Stimulated activated CD8-positive, alpha-beta memory T cell treated with anti-CD3 and anti-CD28 coated beads, Interleukin-4, amount 100 ng/mL, for 48 hours (primary cell): ENCODE data around the gene NUPR1.
"Not testable (repeated sequence)": the region's sequence is repeated elsewhere in the genome, so short reads cannot be mapped to it uniquely, and the experiment has no call there.

Experiments
- DNase-seq: peaks from one replicate; pipeline ENCODE4 v3.0.0-alpha.2; 2020

The NUPR1 gene

DNA sequence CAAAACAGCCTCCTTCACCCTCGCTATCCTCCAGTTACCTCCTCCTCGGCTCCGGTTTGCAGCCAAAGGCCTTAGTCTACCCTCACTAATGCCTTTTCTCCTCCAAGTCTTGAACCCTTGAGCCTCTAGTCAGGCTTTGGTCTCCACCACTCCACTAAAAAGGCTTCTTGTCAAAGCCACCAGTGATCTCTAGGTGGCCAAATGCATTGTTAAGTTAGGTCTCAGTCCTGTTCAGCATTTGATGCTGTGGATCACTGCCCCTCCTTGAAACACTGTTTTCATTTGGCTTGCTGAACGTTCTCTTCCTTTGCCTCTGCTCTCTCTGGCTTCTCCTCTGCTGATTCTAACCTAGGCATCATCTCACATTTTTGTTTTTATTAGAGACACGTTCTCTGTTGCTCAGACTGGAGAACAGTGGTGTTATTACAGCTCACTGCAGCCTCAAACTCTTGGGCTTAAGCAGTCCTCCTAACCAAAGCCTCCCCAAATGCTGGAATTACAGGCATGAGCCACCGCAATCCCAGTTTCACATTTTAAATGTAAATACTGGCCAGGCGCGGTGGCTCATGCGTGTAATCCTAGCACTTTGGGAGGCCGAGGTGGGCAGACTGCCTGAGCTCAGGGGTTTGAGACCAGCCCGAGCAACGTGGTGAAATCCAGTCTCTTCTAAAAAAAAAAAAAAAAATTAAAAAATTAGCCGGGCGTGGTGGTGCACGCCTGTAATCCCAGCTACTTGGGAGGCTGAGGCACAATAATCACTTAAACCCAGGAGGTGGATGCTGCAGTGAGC lies 16.1 kb upstream of the NUPR1 start:
- no peak for DNase-seq

DNA sequence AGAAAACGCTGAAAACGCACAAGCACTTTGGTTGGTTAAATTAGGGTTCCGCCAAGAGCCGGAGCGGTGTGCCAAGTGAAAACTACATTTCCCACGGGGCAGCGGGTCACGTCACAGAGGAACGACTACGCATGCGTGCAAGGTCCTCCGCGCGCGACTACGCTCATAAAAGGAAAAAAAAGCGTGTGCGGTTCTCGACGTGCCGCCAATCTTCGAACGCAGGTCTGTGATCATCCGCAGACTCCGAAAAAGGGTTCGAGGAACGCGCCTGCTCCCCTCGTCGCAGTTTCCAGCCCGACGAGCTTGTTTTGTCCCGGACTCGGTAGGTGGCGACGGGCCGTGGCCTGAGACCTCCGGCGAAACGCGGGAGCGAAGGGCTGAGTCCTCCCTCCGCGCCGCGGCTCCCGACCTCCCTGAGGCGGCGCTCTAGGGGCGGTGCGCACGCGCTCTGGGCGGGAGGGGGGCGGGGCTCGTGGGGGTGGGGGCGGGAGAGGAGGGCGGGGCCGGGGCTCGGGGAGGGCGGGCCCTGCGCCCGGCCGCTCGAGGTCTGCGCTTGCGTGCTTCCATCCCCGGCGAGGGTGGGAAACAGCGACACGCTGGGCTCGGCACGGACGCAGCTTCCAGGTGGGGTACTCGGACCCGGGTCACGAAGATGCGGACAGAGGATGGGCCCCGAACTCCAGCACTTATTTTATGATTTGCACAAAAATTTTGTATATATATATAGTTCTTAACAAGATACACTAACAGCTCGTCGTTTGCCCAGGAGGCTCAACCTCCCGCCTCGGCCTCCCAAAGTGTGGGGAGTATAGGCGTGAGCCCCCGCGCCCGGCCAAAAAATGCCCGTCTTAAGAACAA lies 15.2 kb upstream of the NUPR1 start, which contains the start of gene SGF29:
TSS of gene SGF29 (plus strand) at position 145 of the 858 bp plus-strand sequence. CDS start 27,150 bp downstream, outside the sequence.
- peak; percentile 94 for DNase-seq

- DNase-seq = no peak
These were observed 10.6 kb upstream of the NUPR1 start for GRCh38 chr16:28549301-28549899.

GRCh38 chr16:28548306-28548802 lies 9.6 kb upstream of the NUPR1 start:
- DNase-seq = no peak

DNA sequence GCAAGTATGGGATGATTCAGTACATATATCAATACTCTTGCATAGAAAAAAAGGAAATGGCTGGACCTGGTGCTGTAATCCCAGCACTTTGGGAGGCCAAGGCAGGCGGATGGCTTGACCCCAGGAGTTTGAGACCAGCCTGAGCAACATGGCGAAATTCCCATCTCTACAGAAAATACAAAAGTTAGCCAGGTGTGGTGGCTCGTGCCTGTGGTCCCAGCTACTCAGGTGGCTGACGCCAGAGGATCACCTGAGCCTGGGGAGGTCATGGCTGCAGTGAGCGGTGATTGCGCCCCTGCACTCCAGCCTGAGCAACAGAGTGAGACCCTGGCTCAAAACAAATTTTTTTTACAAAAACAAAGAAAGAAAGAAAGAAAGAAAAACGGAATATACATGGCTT lies 7.9 kb upstream of the NUPR1 start:
- no peak for DNase-seq

DNA sequence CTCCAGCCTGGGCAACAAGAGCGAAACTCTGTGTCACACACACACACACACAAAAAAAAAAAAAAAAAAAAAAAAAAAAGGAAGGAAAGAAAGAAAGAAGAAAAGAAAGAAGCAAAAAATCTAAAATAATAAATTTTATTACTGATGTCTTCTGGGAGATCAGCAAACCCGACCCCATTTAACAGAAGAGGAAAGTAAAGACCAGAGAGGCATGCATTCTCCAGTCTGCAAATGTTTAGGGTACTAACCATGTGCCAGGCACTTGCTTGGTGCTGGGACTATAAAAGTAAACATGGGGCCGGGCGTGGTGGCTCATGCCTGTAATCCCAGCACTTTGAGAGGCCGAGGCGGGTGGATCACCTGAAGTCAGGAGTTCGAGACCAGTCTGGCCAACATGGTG lies 7.2 kb upstream of the NUPR1 start:
- DNase-seq = not testable (repeated sequence)

DNA sequence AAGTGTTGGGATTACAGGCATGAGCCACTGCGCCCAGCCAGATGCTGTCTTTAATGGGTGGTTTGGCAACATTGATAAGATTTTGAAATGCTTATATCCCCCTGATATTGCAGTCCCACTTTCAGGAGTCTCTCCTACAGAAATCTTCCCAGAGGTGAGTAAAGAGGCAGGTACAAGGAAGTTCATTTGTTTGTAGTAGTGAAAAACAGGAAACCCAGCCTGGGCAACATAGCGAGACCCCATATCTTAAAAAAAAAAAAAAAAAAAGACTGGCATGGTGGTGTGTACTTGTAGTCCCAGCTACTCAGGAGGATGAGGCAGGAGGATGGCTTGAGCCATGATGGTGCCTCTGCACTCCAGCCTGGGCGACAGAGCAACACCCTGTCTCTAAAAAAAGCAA lies 6.2 kb upstream of the NUPR1 start:
- no peak for DNase-seq

DNA sequence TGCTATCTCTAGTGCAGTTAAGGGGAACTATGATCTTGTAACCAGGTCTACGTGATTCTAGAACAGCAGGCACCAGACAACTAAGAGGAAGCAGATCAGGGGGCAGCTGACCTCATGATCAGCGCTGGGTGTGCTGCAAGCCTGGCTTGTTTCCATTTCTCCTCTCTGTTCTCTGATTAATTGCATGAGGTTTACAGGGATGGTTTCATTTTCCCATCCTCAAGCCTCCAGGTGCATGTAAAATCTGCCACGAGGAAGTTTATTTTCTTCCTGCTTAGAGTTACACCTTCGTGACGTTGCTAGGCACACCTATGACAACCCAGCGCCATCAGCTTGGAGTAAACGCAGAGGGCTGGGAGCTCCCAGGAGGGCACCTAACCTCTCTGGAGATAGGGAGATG lies 4.3 kb upstream of the NUPR1 start:
- no peak for DNase-seq

GRCh38 chr16:28542646-28543045 lies 3.9 kb upstream of the NUPR1 start:
- DNase-seq = no peak

GRCh38 chr16:28540346-28540745 lies 1.6 kb upstream of the NUPR1 start:
- no peak for DNase-seq

DNA sequence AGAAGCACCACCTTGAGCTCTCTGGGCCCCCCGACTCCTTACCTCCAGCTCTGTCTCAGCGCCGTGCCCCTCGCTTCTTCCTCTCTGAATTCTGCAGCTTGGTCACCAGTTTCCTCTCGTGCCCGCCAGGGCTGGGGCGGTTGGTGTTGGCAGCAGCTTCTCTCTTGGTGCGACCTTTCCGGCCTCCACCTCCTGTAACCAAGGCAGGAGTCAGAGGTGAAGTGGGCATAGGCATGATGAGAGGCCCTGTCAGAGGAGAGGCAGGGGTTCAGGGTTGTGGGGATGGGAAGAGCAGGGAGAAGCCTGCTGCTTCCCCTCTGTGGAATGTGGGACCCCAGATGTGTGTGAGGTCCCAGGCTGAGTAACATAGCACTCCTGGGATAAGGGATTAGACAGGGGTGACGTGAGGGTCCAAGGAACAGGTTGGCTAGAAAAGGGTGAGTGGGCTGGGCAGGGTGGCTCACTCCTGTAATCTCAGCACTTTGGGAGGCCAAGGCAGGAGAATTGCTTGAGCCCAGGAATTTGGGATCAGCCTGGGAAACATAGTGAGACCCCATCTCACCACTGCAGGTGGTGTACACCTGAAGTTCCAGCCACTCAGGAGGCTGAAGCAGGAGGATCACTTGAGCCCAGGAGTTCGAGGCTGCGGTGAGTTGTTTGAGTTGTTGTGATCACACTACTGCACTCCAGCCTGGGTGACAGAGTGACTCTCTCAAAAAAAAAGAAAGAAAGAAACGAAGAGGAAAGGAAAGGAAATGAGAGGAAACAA lies 626 bp downstream of the NUPR1 start:
- no peak for DNase-seq

DNA sequence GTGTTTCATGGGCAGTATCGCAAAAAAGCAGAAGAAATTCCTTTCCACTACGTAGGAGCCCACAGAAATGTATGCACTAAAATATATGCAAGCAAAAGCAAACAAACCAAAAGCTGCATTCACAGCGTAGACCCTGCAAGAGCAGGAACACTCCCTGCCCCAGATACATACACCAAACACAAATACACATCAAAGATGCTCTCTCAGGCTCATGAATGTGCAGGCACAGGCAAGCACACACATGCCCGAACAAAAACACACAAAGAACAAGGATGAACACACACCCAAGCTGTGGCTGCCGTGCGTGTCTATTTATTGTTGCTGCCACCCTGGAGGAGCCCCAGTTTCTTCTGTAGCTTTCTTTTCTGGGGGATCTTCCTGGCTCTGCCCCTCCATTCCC lies 1.7 kb downstream of the NUPR1 start:
- DNase-seq = no peak

DNA sequence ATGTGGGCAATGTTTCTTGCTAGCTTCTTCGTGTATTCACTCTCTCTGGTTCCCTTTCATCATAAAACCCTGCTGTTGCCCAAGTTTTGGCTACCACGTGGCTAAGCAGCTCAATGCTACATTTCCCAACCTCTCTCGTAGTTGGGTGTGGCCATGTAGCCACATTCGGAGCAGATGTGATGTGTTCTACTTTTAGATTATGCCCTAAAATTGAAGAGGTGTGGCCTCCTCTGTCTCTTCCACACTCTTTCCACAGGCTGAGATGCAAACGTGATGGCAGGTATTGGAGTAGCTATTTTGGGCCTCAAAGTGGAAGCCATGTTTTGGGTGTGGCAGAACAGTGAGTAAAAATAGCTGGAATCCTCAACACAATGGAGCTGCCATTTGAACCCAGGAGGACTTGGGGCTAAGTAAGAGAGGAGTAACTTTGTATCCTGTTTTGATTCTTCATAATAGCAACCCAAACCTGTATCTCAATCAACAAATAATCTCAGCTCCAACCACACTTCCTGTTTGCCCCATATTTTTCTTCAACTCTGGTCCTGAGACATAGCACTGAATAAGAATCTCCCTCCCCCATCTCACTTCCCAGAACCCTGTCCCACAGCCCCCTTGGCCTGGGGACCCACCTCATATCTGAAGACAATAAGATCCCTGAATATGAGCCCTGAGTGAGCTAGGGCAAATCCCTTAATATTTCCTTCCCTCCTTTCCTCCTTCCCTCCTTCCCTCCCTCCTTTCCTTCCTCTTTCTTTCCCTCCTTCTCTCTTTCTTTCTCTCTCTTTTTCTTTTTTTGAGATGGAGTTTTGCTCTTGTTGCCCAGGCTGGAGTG lies 4.0 kb downstream of the NUPR1 start:
- DNase-seq = no peak

GRCh38 chr16:28532940-28533647 lies 5.7 kb downstream of the NUPR1 start:
- DNase-seq = no peak

DNA sequence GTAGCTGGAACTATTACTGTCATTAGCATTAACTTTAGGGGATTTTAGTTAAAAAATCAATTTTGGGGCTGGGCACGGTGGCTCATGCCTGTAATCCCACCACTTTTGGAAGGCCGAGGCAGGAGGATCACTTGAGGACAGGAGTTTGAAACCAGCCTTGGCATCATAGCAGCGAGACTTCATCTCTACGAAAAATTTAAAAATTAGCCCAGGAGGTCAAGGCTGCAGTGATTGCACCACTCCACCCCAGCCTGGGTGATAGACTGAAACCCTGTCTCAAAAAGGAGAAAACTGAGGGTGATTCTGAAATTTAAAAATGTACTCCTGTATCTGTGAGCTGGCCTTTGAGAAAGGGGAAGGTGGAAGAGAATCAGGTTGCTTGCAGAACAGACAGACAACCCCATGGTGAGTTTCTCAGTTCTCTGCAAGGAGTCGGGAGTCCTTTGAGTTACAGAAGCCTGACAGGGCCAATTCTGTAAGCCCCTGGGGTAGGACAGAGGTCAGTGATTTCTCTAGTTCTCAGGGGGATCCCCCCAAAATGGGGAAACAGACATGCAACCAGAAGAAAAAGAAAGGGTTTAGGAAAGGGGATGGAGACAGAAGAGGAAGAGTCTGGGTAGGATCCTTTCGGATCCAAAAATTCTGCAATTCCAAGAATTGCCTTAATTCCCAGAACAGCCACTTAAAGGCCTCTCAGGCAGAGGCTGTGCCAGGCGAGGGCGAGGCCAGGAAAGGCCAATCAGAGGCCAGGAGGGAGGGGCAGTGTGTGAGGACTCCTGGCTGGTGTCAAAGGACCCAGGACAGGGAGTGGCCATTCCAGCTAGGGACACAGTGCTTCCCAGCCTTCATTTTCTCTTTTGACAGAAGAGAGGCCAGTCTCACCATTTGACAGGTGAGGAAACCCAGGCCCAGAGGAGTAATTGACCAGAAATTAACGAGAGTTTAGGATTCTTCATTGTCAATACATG lies 6.7 kb downstream of the NUPR1 start:
- DNase-seq = no peak

DNA sequence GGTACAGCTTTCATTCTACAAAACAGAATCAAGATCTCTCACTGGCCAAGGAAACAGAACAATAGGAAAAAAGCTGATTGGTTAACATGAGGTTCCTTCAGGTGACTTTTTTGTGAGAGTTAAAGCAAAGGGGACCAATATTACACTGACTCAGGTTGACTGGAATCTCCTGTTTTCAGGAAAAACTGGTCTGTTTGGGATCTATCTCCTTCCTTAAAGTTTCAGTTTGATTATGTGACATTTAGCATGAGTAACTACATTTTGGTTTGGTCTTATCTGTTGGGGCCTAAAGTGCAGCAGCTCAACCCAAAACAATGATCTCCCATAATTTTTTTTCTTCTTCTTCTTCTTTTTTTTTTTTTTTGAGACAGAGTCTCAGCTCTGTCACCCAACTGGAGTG lies 9.7 kb downstream of the NUPR1 start:
- DNase-seq = no peak

GRCh38 chr16:28528463-28528867 lies 10.3 kb downstream of the NUPR1 start:
- DNase-seq = no peak

DNA sequence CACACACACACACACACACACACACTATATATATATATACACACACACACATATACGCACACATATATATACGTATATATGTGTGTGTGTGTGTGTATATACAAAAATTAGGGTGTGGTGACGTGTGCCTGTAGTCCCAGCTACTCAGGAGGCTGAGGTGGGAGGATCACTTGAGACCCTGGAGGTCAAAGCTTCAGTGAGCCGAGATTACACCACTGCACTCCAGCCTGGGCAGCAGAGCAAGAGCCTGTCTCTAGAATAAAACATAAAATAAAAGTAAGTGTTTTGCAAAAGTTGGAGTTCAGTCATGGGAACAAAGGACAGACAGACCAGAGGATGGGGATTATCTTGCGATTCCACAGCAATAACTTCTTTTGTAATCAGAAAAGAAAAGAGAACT lies 10.8 kb downstream of the NUPR1 start:
- no peak for DNase-seq

GRCh38 chr16:28527100-28527785 lies 11.5 kb downstream of the NUPR1 start:
- DNase-seq = not testable (repeated sequence)
